IPS-18a (cell line): ENCODE results near the gene OXSM.

Experiments
- H3K27ac ChIP-seq: one replicate; pipeline ENCODE4 v1.5.1; 2013; ENCODE audit warnings: low read length
- H3K27me3 ChIP-seq: one replicate; pipeline ENCODE4 v1.6.1; 2013; ENCODE audit warnings: mild to moderate bottlenecking, low read length; ENCODE audit not compliant: control insufficient read depth, insufficient read depth
- H3K36me3 ChIP-seq: one replicate; pipeline ENCODE4 v1.6.1; 2013; ENCODE audit warnings: low read depth, low read length; ENCODE audit not compliant: control insufficient read depth
- H3K4me1 ChIP-seq: one replicate; pipeline ENCODE4 v1.6.1; 2013; ENCODE audit warnings: low read depth, low read length; ENCODE audit not compliant: control insufficient read depth
- H3K4me3 ChIP-seq: one replicate; pipeline ENCODE4 v1.5.1; 2013; ENCODE audit warnings: low read length
- H3K9ac ChIP-seq: one replicate; pipeline ENCODE4 v1.6.1; 2013; ENCODE audit warnings: mild to moderate bottlenecking, low read length, moderate library complexity
- H3K9me3 ChIP-seq: one replicate; pipeline ENCODE4 v1.6.1; 2013; ENCODE audit warnings: low read depth, low read length; ENCODE audit not compliant: control insufficient read depth

The OXSM gene

DNA sequence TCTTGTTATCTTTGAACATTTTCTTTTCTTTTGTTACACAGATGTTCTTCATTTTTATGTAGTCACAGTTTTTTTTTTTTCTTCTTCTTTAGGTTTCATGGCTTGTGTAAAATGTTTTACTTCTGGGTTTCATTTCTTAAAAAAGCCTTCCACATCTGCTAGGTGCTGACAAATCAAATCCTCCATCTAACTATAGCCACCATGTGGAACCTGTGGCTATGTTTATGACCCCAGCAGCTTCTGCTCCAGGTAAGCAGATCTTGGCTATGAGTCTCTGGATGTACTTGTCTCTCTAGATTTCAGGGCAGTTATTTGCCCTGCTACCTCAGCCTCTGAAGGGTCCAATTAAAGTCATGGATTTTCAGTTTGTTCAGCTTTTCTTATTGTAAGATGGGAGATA lies 44.5 kb downstream of the OXSM start:
- Histone ChIP-seq H3K4me1 (peaks cover 5% of the 10 kb centered on the region), H3K27me3 (no peaks in the 10 kb centered on the region), H3K4me3 (no peak overlapping the region), H3K36me3 (no peaks in the 10 kb centered on the region), H3K9me3 (no peaks in the 10 kb centered on the region), H3K9ac (no peak overlapping the region), H3K27ac (no peak overlapping the region)

DNA sequence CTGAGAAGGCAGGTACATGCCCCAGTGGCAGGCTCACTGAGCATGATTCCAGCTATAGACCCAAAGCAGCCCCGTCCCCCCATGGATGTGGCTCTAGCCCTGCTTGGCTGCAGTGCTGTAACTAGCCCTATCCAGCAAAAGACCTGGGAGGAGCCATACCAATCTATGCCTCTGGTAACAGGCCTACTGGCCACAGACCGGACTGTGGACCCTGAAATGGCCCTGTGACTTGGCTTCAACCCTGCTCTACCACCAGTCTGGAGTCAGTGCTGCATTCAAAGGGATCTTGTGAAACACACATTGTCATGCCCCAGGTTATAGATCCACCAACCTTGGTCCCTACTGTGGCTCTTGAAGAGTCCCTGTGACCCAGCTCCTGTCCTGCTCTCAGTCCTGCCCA lies 46.7 kb downstream of the OXSM start:
- H3K36me3 ChIP-seq = no peaks in the 10 kb centered on the region
- H3K4me3 ChIP-seq = no peak overlapping the region
- peaks cover under 1% of the 10 kb centered on the region for H3K4me1 ChIP-seq
- H3K9ac ChIP-seq = no peak overlapping the region
- no peaks in the 10 kb centered on the region for H3K27me3 ChIP-seq
- H3K9me3 ChIP-seq = no peaks in the 10 kb centered on the region
- H3K27ac ChIP-seq = no peak overlapping the region

DNA sequence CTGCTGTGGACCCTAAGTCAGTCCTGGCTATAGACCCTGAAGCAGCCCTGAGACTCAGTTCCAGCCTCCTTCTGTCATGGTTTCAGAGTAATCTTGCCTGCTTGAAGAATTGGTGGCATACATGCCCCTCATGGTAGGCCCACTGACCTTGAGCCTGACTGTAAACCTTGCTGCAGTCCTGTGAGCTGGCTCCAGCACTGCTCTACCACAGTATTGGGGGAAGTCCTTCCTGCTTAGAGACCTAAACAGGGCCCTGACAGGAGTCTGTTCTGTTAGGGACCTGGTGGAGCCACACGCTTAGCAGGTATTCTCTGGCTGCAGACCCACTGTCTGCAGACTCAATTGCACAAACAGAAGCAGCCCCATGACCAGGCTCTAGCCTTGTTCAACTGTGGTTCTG lies 47.1 kb downstream of the OXSM start:
- Histone ChIP-seq H3K9me3 (no peaks in the 10 kb centered on the region), H3K4me1 (no peaks in the 10 kb centered on the region), H3K27me3 (no peaks in the 10 kb centered on the region), H3K36me3 (no peaks in the 10 kb centered on the region), H3K27ac (no peak overlapping the region), H3K4me3 (no peak overlapping the region), H3K9ac (no peak overlapping the region)

DNA sequence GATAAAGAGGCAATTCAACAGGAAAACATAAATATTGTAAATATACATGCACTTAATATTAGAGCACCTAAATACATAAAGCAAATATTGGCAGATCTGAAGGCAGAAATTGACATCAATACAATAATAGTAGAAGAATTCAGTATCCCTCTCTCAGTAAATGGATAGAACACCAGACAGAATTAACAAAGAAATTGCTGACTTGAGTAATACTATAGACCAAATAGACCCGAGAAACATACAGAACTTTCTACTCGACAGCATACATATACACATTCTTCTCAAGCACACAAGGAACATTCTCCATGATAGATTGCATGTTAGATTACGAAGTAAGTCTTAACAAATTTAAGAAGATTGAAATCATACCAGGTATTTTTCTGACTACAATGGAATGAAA lies 50.2 kb downstream of the OXSM start:
- Histone ChIP-seq H3K27ac (no peak overlapping the region), H3K4me3 (no peak overlapping the region), H3K9ac (no peak overlapping the region), H3K4me1 (no peaks in the 10 kb centered on the region), H3K27me3 (no peaks in the 10 kb centered on the region), H3K36me3 (no peaks in the 10 kb centered on the region), H3K9me3 (no peaks in the 10 kb centered on the region)

DNA sequence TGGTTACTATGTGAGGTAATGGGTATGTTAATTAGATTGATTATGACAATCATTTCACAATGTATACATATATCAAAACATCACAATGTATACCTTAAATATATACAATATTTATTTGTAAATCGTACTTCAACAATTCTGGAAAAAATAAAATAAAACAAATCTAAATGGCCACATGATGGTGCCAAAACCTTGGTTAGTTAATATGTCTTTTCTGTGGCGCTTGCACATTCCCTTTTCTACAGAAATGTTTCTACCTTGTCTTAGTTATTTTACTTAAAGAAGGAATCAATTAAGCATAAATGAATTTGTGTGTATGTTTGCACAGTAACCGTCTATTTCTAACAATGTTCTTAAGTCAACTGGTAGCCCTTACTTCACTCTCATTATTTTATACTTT lies 53.4 kb downstream of the OXSM start:
- Histone ChIP-seq H3K4me1 (no peaks in the 10 kb centered on the region), H3K27ac (no peak overlapping the region), H3K9ac (no peak overlapping the region), H3K9me3 (no peaks in the 10 kb centered on the region), H3K36me3 (no peaks in the 10 kb centered on the region), H3K27me3 (no peaks in the 10 kb centered on the region), H3K4me3 (no peak overlapping the region)
